K562 (cell line): Measurements from ENCODE around the gene SMAP2. TPM values are rescaled to one million over a fixed set of nuclear protein-coding genes. Genes with fewer than 3 reads are reported as not detected.

Source experiments
- ARID3B ChIP-seq: fragments of 250-450 bp; sonication (Bioruptor Pico); IDR thresholded peaks from 2 replicates; pipeline ENCODE4 v1.4.0; 2020; ENCODE audit warnings: borderline replicate concordance
- HINFP ChIP-seq: fragments of 450-650 bp; conservative IDR thresholded peaks from 2 replicates; pipeline ENCODE4 v1.6.1; 2016; ENCODE audit warnings: missing genetic modification characterization, low read depth, mild to moderate bottlenecking, control low read depth, missing compliant biosample characterization
- ILK ChIP-seq: fragments of 450-650 bp; IDR thresholded peaks from 2 replicates; pipeline ENCODE4 v1.6.1; 2016; ENCODE audit warnings: missing genetic modification characterization, low read depth, mild to moderate bottlenecking, missing compliant biosample characterization, moderate library complexity, borderline replicate concordance
- IRF1 ChIP-seq: sonication (generic); formaldehyde crosslinking; IDR thresholded peaks from 2 replicates; pipeline ENCODE4 v1.8.0; 2022; ENCODE audit warnings: missing genetic modification reagents, mild to moderate bottlenecking, borderline replicate concordance
- KDM4B ChIP-seq, 2 experiments: fragments of 450-650 bp in 1 of 2; sonication (generic) in 1 of 2; IDR thresholded peaks; 2 replicates each; pipeline ENCODE4 v1.6.1; 2016 to 2017; ENCODE audit warnings: borderline replicate concordance in 2 of 2, antibody characterized with exemption in 1 of 2, low read depth in 1 of 2, mild to moderate bottlenecking in 1 of 2
- L3MBTL2 ChIP-seq: fragments of 450-650 bp; IDR thresholded peaks from 2 replicates; pipeline ENCODE4 v1.6.1; 2016; ENCODE audit warnings: mild to moderate bottlenecking, moderate library complexity
- MAFG ChIP-seq: fragments of 450-650 bp; conservative IDR thresholded peaks from 2 replicates; pipeline ENCODE4 v1.6.1; 2016; ENCODE audit warnings: missing genetic modification characterization, missing compliant biosample characterization
- MCM5 ChIP-seq: fragments of 450-650 bp; IDR thresholded peaks from 2 replicates; pipeline ENCODE4 v1.6.1; 2016; ENCODE audit warnings: low read depth
- MITF ChIP-seq: IDR thresholded peaks from 2 replicates; pipeline ENCODE4 v1.6.1; 2014; ENCODE audit warnings: antibody characterized with exemption
- PCBP2 ChIP-seq: fragments of 200-400 bp; formaldehyde crosslinking; IDR thresholded peaks from 2 replicates; pipeline ENCODE4 v1.6.1; 2018; ENCODE audit warnings: low read length, low read depth, mild to moderate bottlenecking, moderate library complexity; ENCODE audit not compliant: poor library complexity, severe bottlenecking
- polyA plus RNA-seq, 8 experiments: library from polyadenylated mRNA; depleted of rRNA in 4 of 8; stranded (reverse) in 5 of 8; unstranded in 3 of 8; fragments of >200 nt; fragmentation: Nextera tagmentation in 2 of 8; fragmentation: Illumina TruSeq in 1 of 8; extraction: Ambion mirVana in 2 of 8; extraction: Trizol in 1 of 8; gene quantifications; 2 replicates each; pipeline versions ENCODE4 v1.2.1 to v1.2.3, GENCODE V29; 2011 to 2014; ENCODE audit warnings: inconsistent platforms in 1 of 8, missing spikeins in 1 of 8
- total RNA-seq, 7 experiments: library from RNA; depleted of rRNA in 6 of 7; stranded (reverse); fragments of >200 nt in 6 of 7; fragmentation: Illumina TruSeq in 2 of 7; extraction: Trizol in 2 of 7; gene quantifications; 2 replicates each; pipeline versions ENCODE4 v1.2.1 to v1.2.3, GENCODE V29; 2011 to 2021; ENCODE audit warnings: low replicate concordance in 1 of 7
- TF ChIP-seq, protein P1 (sequence below): fragments of 450-650 bp; formaldehyde crosslinking; conservative IDR thresholded peaks from 2 replicates; pipeline ENCODE4 v1.4.0; 2022; ENCODE audit warnings: mild to moderate bottlenecking, missing genetic modification characterization
- TF ChIP-seq, protein P2 (sequence below): sonication (generic); formaldehyde crosslinking; IDR thresholded peaks from 2 replicates; pipeline ENCODE4 v1.8.1; 2023; ENCODE audit warnings: missing genetic modification reagents, mild to moderate bottlenecking, borderline replicate concordance

The SMAP2 gene
- total and polyA plus RNA-seq, 9 of the 15 experiments (the other 6 are each of a cell fraction or from before 2014, with no cell fraction given): 38.7 to 212 (median 94.1) TPM

DNA sequence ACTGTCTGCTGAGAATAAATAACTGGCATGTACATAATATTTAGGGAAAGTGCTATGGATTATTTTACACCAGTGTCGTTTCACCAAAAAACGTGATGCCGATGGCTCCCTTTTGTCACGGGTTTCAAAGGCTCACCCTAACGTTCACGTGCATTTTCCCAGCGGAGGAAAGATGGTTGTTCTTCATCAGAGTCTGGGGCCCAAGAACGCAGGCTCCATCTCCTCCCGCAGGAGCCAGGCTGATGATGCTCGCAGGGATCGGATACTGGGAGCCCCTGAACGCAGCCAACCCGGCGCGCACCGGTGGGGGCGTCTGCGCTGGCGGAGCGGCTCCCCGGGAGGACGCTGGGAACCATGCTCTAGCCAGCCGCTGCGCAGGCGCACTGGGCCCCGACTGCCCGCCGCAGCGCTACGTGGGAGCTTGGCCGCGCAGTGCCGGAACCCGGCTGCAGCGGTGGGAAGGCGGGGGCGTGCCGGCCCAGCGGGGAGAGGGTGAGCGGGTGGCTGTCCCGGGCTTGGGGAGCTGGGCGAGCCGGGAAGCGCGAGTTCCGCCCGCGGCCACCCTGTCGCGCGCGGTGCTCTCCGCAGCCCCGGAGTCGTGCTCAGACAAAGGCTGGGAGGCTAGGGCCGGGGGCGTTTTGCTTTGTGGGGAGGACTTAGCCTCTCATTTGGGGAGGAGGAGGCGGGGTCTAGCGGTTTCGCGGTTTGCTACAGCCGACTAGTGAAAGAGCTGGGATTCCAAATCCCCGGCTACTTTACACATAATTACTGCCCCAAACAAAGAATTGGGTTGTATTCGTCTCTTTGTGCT lies 76.4 kb downstream of the SMAP2 start, which contains the start of gene ZFP69B (continued):
- TF ChIP-seq MCM5: no peak
- TF ChIP-seq HINFP (tag): no peak
- TF ChIP-seq, protein P1, sequence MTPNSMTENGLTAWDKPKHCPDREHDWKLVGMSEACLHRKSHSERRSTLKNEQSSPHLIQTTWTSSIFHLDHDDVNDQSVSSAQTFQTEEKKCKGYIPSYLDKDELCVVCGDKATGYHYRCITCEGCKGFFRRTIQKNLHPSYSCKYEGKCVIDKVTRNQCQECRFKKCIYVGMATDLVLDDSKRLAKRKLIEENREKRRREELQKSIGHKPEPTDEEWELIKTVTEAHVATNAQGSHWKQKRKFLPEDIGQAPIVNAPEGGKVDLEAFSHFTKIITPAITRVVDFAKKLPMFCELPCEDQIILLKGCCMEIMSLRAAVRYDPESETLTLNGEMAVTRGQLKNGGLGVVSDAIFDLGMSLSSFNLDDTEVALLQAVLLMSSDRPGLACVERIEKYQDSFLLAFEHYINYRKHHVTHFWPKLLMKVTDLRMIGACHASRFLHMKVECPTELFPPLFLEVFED (CRISPR knock-in tag): no peak
- TF ChIP-seq ILK (tag): no peak
- TF ChIP-seq ARID3B (CRISPR knock-in tag): no peak
- peak; percentile 61 for TF ChIP-seq MITF
- TF ChIP-seq PCBP2: no peak
- TF ChIP-seq IRF1: no peak
- TF ChIP-seq L3MBTL2: peak; percentile 86
- TF ChIP-seq, protein P2, sequence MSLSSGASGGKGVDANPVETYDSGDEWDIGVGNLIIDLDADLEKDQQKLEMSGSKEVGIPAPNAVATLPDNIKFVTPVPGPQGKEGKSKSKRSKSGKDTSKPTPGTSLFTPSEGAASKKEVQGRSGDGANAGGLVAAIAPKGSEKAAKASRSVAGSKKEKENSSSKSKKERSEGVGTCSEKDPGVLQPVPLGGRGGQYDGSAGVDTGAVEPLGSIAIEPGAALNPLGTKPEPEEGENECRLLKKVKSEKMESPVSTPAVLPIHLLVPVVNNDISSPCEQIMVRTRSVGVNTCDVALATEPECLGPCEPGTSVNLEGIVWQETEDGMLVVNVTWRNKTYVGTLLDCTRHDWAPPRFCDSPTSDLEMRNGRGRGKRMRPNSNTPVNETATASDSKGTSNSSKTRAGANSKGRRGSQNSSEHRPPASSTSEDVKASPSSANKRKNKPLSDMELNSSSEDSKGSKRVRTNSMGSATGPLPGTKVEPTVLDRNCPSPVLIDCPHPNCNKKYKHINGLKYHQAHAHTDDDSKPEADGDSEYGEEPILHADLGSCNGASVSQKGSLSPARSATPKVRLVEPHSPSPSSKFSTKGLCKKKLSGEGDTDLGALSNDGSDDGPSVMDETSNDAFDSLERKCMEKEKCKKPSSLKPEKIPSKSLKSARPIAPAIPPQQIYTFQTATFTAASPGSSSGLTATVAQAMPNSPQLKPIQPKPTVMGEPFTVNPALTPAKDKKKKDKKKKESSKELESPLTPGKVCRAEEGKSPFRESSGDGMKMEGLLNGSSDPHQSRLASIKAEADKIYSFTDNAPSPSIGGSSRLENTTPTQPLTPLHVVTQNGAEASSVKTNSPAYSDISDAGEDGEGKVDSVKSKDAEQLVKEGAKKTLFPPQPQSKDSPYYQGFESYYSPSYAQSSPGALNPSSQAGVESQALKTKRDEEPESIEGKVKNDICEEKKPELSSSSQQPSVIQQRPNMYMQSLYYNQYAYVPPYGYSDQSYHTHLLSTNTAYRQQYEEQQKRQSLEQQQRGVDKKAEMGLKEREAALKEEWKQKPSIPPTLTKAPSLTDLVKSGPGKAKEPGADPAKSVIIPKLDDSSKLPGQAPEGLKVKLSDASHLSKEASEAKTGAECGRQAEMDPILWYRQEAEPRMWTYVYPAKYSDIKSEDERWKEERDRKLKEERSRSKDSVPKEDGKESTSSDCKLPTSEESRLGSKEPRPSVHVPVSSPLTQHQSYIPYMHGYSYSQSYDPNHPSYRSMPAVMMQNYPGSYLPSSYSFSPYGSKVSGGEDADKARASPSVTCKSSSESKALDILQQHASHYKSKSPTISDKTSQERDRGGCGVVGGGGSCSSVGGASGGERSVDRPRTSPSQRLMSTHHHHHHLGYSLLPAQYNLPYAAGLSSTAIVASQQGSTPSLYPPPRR (CRISPR knock-in tag): no peak
- peak in 1 of 2 experiments; percentile 63; a peak in 1 of 4 replicates for TF ChIP-seq KDM4B (IDR thresholded peaks at IDR 0.05; ENCODE audit: borderline replicate concordance in 2 of 2, low read depth in 1 of 2)
- no peak for TF ChIP-seq MAFG (tag)
